HG03565 (cell line): Measurements from ENCODE around the gene MLXIP.
"Not testable (repeated sequence)": the region's sequence is repeated elsewhere in the genome, so short reads cannot be mapped to it uniquely, and the experiment has no call there.

Experiments used
- ATAC-seq: cut with Tn5 transposase; IDR thresholded peaks from one replicate; pipeline ENCODE4 v1.9.1; 2021; ENCODE audit warnings: mild to moderate bottlenecking, moderate library complexity; ENCODE audit not compliant: unreplicated experiment

MLXIP gene

DNA sequence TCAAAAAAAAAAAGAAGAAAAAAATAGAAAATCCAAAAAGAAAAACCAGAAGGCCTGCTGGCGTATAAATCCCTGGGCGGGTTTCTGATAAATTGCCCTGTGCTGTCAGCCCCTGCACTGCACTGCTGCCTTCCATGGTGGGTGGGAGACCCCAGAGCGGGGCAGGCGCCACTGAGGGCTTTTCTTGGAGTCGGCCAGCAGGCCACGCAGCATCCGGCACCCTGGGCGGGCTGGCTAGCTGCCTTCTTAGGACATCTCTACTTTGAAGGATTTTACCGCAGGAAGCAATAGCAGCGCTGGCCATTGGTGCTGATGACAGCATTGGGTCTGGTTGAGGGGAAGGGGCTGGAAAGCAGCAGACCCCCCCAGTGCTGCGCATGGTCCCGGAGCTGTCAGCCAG, 66.3 kb downstream of the MLXIP start:
- ATAC-seq = no peak

- no peak for ATAC-seq
These were observed 67.2 kb downstream of the MLXIP start for GRCh38 chr12:122145505-122146330.

DNA sequence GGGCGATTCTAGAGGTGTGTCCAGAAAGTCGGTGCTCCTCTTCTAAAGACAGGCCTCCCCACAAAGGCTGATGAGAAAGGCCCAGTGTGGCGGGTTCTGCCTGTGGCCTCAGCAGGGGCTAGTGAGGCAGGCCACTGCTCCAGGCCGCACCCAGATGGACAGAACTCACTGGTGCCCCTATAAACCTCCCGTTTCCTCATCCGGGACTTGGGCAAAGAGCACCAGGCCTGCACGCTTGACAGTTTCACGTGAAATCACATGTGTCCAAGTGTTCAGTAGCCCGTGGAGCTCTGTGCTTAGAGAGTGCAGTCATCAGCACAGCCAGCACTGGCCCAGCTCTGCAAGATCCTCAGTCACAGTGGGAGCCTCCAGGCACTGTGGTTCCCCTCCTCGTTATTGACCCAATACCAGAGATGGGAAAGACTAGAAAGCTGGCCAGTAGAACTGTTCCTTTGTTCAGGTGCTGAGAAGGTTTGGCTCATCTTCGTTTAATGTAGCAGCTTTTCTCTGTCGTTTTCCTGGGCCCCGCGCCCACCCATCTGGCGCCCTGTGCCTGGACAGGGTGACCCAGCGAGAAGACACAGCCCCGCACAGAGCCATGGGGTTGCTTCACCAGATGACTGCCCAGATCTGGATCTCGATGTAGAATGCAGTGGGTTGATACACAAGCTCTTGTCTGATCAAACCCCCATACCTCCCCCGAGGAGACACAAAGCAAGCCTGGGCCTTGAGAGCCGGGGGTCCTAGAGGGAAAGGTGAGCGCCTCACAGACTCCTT, 69.1 kb downstream of the MLXIP start:
- no peak for ATAC-seq

- ATAC-seq = no peak
These were observed 70.1 kb downstream of the MLXIP start for GRCh38 chr12:122148657-122149056.

DNA sequence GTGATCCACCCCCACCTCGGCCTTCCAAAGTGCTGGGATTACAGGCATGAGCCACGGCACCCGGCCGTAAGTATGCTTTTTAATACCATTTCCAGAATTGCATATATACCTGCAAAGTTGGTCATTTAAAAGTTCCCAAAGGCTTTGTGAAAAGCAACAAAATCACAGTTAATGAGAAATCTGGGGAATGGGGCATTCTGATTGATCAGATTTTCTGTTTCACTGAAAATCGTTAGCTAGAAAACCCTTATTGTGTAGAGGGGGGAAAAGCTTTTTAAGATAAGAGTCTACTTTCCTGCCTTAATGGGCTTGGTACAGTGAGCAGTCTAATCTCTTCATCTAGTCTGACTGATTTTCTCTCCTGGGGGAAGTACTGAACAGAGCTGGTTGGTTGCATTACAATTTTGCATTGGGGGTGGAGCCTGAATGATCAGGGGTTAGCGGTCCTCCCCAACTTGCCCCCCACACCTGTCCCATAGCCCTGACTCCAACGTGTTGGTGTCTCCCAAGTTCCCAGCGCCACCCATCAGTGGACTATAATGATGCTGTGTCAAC, 71.6 kb downstream of the MLXIP start:
- ATAC-seq = no peak

GRCh38 chr12:122152754-122153153, 74.2 kb downstream of the MLXIP start:
- no peak for ATAC-seq

GRCh38 chr12:122155705-122156104, 77.1 kb downstream of the MLXIP start:
- no peak for ATAC-seq

GRCh38 chr12:122158700-122159285, 80.2 kb downstream of the MLXIP start:
- no peak for ATAC-seq

- no peak for ATAC-seq
These were observed 81.3 kb downstream of the MLXIP start for GRCh38 chr12:122159882-122160281.

DNA sequence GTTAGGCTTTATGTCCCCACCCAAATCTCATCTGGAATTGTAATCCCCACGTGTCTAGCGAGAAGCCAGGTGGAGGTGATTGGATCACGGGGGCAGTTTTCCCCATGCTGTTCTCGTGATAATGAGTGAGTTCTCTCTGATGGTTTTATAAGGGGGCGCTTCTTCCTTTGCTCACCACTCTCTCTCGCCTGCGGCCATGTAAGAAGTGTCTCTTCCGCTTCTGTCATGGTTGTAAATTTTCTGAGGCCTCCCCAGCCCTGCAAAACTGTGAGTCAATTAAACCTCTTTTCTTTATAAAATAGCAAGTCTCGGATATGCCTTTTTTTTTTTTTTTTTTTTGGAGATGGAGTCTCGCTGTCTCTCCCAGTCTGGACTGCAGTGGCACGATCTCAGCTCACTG, 82.2 kb downstream of the MLXIP start:
- no peak for ATAC-seq

DNA sequence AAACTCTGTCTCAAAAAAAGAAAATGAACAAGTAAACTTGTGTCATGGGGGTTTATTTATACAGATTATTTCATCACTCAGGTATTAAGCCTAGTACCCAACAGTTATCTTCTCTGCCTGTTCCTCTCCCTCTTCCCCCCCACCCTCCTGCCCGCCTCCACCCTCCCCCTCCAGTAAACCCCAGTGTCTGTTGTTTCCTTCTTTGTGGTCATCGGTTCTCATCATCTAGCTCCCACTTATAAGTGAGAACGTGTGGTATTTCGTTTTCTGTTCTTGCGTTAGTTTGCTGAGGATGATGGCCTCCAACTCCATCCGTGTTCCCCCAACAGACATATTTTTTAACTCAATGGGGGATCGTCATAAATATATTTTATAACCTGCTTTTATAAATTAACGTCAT, 83.1 kb downstream of the MLXIP start:
- ATAC-seq = no peak

GRCh38 chr12:122162976-122163375, 84.4 kb downstream of the MLXIP start:
- no peak for ATAC-seq

DNA sequence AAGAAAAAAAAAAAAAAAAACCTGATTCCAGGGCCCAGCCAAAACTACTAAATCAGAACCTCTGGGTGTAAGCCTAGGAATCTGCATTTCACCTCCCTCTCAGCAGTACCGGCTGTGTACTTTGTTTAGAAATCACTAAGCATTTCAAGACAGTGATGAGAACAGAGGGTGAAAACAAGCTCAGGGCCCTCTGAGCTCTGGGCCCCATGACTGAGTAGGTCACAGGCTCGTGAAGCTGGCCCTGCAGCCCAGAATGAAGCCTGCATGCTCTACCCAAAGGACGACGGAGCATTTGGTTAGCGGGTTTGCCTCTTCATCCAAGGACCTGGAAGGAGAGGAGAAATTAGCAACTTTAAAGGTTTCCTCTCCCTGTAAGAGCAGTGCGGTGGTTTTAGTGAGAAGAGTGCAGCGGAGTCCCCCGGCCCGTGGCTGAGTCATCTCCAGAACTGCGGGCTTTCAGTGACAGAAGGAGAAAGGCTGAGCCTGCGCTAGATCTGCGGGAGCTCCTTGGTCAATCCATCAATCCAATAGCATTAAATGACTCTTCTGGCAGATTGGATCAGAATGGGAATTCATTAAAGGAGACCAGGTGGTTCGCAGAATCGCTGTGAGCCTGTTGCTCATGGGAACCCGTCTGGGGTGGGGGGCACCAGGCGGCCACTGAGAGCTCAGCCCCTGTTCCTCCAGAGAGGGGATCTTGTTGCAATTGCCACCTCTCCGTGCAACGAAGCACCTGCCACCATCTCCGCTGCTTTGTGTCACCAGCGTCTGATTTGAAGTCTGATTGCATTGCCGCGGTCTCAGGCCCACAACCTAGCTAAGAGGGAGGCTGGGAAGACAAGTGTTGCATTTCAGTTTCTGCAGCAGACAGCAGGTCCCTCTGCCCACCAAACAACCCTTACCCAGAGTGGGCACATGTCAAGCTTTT, 88.1 kb downstream of the MLXIP start:
- ATAC-seq = no peak

DNA sequence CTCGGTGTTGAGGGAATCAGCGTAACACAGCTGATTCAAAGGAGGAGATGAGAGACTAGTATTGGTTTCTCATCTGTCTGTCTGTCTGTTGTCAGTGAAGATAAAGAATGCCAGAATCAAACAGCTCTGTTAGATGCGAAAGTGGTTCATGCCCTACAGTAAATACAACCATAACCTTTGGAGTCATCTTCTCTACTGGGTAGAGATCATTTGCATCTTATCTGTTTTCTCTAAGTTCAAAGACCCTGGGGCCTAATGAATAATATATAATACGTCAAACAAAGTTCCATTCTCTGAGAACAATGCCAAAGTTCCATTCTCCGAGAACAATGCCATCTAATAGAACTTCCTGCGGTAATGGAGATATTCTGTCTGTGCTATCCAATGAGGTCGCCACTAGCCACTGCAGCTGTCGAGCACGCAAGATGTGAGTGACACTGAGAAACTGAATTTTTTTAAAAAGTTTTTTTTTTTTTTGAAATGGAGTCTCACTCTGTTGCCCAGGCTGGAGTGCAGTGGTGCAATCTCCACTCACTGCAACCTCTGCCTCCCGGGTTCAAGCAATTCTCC, 88.9 kb downstream of the MLXIP start:
- no peak for ATAC-seq

GRCh38 chr12:122168492-122168891, 89.9 kb downstream of the MLXIP start:
- ATAC-seq = no peak

- no peak for ATAC-seq
These were observed 92.8 kb downstream of the MLXIP start for GRCh38 chr12:122171399-122171798.

DNA sequence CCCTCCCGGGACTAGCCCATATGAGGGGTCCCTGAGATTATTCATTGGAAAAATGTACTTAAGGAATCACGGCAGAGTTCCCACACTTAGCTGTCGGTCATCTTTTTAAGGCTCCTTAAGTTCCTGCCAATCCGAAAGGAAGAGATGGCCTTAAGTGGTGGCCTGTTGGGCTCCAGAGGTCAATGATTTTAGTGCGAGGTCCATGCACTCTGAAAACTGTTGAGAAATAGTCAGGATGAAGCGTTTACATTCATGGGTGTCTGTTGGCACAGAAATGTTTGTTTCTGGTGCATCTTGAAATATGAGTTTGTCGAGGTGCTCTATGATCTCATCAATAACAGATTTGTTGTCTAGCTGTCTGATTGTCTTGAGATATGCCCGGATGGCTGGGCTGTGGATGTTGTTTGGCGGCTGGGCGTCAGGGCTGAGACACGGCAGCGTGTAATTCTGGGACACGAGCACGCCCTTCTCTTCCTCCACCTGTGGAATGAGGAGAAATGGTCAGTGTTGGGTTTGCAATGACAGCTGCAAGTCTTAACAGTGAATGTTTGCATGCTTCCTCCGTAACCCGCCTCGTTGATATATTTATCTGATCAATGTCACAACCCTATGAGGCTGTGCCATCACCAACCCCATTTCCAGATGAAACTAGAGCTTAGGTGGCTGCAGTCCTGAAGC, 93.8 kb downstream of the MLXIP start:
- ATAC-seq = no peak

DNA sequence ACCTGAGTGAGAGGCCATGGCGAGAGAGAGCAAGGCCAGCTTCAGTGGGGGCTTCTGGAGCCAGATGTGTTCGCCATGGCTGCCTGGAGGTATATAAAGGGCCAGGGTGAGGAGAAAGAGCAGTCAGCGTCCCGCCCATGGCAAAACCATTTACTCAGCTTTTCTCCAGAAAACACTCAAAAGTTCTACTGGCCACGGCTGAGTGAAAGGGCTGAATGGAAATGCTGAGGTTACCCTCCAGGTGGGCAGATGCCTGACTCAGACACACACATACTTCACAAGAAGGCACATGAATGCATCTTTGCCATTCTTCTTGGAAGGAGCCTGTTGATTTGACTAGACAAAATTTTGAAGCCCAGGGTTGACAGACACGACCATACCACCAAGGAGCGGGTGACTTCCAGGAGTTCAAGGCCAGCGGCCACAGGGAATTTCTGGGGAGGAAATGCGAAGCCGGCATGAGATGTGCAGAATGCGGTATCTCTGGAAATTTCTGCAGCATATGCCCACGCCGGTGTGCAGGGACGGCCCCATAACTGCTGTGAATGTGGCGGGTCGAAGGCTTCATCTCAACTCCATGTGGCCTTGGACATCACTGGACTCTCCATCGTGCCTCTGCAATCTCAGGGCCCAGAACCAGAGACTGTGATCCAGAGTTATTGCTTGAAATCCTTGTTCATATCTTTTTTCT, 95.7 kb downstream of the MLXIP start, which contains the start of gene IL31:
Gene IL31, minus strand, starts transcription at position 67 of the 691 bp plus-strand sequence. Its CDS starts 49 bp downstream, at position 18.
- ATAC-seq = no peak

DNA sequence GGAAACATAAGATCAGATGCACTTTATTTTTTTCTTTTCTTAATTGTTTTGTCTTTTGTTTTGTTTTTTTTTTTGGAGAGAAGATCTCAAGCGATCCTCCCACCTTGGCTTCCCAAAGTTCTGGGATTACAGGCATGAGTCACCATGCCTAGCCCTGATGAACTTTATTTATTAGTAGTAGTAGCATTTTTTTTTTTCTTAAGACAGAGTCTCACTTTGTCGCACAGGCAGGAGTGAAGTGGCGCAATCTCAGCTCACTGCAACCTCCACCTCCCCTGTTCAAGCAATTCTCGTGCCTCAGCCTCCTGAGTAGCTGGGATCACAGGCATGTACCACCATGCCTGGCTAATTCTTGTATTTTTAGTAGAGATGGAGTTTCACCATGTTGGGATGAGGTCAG, 97.9 kb downstream of the MLXIP start:
- ATAC-seq = not testable (repeated sequence)
